ENCODE data around the gene SEPHS2.

The SEPHS2 gene

GRCh38 chr16:30428055-30428454 lies 17.6 kb downstream of the SEPHS2 start:
- no peak for DNase-seq

DNA sequence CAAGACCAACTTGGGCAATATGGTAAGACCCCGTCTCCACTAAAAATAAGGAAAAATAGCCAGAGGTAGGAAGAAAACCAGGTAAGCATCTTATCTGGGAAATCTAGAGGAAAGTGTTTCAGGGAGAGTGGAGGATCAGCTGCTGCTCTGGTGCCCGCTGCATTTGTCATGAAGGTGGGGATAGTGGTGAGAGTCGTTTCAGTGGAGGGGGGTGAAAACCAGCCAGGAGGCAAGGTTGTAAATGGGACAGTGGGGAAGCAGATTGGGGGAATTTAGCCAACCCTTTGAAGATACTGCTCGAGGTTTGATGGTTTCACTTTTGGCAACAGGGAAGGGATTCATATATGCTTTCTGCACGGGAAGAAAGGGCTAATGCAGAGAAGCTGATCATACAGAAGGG lies 24.7 kb downstream of the SEPHS2 start:
- DNase-seq: no peak

- peak; percentile 51 for DNase-seq
These were observed 27.1 kb downstream of the SEPHS2 start for GRCh38 chr16:30418350-30419181.

DNA sequence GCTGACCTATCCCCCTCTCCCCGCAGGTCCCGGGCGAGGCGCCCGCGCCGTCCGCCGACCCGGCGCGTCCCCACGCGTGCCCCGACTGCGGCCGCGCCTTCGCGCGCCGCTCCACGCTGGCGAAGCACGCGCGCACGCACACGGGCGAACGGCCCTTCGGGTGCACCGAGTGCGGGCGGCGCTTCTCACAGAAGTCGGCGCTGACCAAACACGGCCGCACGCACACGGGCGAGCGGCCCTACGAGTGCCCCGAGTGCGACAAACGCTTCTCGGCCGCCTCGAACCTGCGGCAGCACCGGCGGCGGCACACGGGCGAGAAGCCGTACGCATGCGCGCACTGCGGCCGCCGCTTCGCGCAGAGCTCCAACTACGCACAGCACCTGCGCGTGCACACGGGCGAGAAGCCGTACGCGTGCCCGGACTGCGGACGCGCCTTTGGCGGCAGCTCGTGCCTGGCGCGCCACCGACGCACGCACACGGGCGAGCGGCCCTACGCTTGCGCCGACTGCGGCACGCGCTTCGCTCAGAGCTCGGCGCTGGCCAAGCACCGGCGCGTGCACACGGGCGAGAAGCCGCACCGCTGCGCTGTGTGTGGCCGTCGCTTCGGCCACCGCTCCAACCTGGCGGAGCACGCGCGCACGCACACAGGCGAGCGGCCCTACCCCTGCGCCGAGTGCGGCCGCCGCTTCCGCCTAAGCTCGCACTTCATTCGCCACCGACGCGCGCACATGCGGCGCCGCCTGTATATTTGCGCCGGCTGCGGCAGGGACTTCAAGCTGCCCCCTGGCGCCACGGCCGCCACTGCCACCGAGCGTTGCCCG lies 27.9 kb downstream of the SEPHS2 start:
- DNase-seq: peak; percentile 99

DNA sequence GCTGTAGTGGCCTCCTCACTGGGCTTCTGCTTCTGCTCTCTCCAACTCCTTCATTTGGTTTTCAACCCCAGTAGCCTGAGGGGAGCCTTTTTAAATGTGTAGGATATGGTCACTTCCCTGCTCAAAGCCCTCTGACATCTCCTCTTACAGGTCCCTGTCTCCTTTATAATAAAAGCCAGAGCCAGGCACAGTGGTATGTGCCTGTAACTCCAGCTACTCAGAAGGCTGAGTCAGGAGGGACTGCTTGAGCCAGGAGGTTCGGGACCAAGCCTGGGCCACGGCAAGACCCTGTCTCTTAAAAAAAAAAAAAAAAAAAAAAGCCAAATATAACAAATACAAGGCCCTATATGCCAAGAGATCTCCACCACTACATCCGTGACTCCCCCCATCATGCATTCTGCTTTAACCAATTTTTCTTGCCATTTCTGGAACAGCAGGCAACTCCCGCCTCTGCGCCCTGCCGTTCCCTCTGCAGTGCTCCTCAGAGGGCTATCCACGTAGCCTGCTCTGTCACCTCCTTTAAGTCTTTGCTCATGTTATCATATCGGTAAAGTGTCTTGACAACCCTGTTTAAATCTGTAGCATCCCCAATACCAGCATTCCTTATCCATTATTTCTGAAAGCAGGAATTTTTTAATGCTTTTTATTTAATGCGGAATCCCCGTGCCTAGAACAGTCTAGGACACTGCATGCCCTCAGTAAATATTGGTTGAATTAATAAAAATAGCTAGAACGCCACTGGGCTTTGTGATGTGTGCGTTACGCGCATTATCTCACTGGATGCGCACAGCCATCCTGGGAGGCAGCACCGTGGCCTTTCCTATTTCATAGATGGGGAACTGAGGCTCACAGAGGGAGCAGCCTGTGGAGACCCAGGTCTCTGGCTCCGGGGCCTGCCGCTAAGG lies 28.8 kb downstream of the SEPHS2 start:
- peak; percentile 77 for DNase-seq

- DNase-seq: no peak
These were observed 29.5 kb downstream of the SEPHS2 start for GRCh38 chr16:30416047-30416603.

DNA sequence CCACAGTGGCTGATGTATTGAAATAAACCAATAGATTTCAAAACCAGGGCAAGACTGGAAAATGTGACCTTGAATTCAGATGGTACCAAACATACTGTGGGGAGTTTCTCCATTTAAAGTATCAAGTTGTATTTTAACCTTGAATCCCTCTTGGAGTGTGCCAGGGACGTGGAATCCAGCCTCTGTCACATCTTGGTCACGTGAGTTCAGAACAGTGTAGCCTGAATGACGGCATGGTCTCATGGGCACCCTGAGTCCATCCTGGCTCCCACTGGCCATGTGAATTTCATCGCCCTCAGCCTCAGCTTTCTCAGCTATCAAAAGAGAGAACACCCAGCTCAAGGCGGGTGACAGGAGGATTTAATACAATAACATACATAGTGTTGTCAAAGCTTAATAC lies 31.5 kb downstream of the SEPHS2 start:
- DNase-seq: no peak

DNA sequence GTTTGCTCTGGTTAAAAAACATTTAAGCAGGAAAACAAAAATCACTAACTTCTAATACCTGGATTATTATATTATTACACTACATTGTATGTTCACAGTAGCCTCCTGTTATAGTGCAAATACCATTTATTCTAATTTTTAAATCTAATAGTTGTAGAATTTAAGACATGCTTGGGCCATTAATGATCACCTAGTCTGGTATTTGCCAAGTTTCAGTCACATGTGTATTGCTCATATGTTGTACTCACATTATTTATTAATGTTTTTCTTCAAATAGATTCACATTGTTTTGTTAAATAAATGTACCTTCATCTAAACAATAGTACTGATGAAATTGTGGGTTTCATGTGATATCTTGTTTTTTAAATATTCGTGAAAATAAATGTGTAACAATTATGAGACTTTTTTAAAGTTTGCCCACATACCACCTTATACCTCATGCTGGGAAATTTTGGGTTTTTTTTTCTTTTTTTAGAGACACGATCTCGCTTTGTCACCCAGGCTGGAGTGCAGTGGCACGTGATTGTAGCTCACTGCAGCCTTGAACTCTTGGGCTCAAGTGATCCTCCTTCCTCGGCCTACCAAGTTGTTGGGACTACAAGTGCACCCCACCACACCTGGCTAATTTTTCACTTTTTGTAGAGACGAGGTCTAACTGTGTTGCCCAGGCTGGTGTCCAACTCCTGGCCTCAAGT lies 32.4 kb downstream of the SEPHS2 start:
- no peak for DNase-seq

DNA sequence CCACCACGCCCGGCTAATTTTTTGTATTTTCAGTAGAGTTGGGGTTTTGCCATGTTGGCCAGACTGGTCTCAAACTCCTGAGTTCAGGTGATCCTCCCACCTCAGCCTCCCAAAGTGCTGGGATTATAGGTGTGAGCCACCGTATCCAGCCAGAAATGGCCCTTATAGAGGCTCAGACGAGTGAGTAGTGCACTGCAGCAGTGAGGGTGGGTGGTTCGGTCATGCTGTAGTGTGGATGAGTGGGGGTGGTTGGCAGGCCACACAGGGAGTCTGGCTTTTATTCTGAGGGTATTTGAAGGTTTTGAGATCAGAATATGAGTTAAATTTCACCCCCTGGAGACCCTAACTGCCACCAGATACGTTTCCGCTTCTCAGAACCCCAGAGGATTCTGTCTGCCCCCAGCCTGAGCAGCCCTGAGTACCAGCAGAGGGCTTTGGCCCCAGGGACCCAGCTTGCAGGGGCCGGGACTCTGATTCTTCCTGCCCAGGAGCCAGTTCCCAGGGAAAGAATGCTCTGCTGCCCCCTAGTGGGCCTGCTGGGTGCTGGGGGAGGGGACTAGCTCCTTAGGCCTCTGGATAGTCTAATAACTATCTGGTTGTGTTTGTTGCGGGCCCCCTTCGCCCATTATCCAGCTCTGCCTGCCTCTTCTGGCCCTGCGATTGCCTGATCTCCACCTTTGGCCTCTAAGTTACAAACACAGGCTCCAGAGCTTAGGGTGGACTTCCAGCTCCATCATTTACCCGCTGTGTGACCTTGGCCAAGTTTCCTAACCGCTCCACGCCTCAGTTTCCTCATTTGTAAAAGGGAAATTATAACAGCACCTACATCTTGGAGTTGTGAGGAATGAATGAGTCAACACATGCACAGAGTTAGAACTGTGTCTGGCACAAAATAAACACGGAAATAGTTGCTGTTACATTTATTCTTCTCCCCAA lies 36.3 kb downstream of the SEPHS2 start:
- DNase-seq: peak; percentile 92

DNA sequence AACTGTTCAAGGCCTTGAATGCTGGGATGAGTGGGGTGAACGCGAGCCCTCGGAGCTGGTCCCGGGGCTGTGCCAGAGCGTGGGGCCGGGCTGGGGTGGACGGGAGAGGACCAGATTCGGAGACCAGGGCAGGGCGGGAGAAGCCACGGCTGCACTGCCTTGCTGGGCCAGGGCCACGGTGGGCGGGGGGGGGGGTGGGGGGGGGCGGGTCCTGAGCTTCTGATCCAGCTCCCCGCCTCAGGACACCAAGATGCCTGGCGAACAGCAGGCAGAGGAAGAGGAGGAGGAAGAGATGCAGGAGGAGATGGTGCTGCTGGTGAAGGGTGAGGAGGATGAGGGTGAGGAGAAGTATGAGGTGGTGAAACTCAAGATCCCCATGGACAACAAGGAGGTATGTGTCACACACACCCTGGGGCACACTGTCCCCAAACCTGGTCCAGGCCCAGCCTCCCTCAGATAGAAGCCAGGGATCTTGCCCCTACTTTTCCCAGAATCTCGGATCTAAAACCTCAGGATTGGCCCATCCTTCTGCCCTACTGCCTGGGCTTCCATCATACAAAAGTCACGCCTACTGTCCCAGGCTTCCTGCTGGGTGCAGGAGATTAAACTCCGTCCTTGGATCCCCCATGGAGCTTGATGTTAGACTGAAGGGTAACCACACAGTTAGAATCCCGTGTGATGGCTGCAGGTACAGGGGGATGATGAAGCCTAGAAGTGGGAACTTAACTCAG lies 37.7 kb downstream of the SEPHS2 start:
- peak; percentile 57 for DNase-seq

DNA sequence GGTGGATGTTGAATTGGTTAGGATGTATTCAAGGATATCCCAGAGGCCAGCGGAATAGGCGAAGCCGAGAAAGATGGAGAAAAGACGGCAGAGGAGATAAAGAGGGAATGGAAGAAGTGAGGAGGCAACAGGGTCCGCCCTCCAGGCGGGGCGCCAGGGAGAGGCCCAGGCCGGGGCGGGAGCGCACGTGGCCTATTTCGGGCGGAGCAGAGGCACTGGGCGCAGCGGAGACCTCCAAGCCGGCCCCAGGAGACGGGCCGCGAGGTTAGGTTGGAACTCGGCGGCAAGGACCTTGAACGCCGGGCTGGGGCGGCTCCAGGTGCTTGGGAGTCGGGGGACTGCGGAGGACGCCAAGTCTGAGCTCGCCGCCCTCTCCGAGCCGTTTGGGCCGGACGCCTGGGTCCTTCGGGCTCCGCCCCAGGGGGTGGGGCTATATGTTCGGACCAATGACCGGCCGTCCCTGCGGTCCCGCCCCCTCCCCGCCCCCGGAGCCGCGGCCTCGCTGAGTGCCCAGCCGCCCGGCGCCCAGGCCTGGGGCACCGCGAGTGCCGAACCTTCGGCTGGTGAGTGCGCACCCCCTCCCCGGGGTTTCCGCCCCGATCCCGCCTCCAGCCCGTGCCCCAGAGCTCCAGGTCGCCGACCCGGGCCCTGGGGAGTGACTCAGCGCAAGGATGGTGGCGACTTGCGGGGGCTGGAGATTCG lies 38.4 kb downstream of the SEPHS2 start, which contains the start of gene ZNF771:
Gene ZNF771, plus strand, starts transcription at position 505 of the 702 bp plus-strand sequence. CDS start 448 bp downstream, outside the sequence.
- peak; percentile 96 for DNase-seq

DNA sequence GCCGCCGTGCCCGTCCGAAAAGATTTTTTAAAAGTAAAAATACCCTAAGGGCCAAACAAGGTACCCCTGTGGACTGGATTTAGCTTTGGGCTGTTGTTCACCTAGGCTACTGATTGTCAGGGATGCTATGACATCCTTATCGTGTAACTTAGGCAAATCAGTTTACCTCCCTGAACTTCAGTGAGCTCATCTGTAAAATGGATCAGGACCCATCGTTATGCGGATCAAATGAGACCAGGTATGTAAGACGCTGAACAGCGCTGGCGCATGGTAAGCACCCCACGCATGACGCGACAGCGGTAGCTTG lies 38.9 kb downstream of the SEPHS2 start:
- no peak for DNase-seq

DNA sequence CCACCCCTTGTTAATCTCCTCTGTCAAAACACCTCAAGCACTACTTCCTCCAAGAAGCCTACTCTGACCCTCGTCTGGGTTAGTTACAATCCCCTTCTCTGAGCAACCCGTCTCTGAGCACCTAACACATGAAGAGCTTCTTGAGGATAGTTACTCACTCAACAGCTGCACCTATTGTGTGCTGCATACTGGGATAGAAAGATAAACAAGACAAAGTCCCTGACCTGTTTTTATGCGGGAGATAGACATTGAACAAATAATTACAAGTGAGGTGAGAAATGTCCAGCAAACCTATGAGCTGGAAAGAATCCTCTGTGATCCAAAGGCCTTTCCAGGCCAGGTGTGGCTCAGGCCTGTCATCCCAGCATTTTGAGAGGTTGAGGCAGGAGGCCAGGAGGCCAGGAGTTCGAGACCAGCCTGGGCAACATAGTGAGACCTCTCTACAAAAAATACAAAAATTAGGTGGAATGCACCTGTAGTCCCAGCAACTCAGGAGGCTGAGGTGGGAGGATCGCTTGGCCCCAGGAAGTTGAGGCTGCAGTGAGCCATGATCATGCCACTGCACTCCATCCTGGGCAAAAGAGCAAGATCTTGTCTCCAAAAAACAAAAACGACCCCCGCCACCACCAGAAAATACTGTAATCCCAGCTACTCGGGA lies 43.8 kb downstream of the SEPHS2 start:
- DNase-seq: peak; percentile 96

GRCh38 chr16:30399435-30400186 lies 46.1 kb downstream of the SEPHS2 start:
- peak; percentile 71 for DNase-seq

DNA sequence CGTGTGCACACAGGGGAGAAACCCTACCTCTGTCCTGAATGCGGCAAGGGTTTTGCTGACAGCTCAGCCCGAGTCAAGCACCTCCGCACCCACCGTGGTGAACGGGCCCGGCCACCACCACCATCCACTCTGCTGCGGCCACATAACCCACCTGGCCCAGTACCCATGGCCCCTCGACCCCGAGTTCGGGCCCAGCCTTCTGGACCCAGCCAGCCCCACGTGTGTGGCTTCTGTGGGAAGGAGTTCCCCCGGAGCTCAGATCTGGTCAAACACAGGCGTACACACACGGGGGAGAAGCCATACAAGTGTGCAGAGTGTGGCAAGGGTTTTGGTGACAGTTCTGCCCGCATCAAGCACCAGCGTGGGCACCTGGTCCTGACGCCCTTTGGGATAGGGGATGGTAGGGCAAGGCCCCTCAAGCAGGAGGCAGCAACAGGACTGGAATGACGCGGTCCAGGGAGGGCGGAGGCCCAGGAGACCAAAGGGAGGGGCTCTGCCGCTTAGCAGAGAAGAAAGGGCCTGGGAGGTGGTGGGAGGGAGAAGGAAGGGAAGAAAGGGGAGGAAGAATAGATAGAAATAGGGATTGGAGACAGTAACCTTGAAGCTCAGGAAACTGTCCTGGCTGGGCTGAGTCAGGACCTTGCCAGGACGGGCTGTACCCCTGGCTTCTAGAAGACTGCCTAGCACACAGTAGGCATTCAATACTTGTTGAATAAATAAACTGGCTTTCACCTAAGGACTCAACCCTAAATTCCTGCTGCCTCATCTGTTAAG lies 46.8 kb downstream of the SEPHS2 start:
- DNase-seq: no peak

GRCh38 chr16:30397776-30398660 lies 47.7 kb downstream of the SEPHS2 start:
- no peak for DNase-seq

All from DMS53 (cell line).